ENCODE data around the gene TTYH3. TPM values are rescaled to one million over a fixed set of nuclear protein-coding genes. Genes with fewer than 3 reads are reported as not detected.

Gene TTYH3
- total and polyA plus RNA-seq, 2 of the 8 experiments (the other 6 are each of a cell fraction or from before 2014, with no cell fraction given), result 66.2 to 169 TPM

- WGBS, 2 experiments (ENCODE audit: extremely low coverage in 1 of 2, insufficient coverage in 1 of 2, insufficient read length in 1 of 2, insufficient replicate concordance in 2 of 2, low coverage in 1 of 2, low lambda C conversion rate in 2 of 2, missing lambda C conversion rate in 1 of 2), result 62% methylated on average over 24 of the region's 27 CpGs; no CpG with 5 or more reads in 1 of the 2 experiments
- H3K79me2 ChIP-seq (ENCODE audit: control insufficient read depth in 1 of 2, insufficient read depth in 2 of 2, low read length in 2 of 2), result no peaks in the 10 kb centered on the region
- no peak overlapping the region for H3K4me3 ChIP-seq (ENCODE audit: extremely low read depth in 1 of 4, insufficient read depth in 2 of 4, low read depth in 3 of 4, low read length in 4 of 4)
- no peak overlapping the region; the same call in 1 of the 2 replicates for H2BK20ac ChIP-seq (ENCODE audit: low read length)
- peak overlapping the region; percentile 24; the same call in 1 of the 2 replicates for H3K18ac ChIP-seq (ENCODE audit: extremely low read depth, low read length)
- H3K56ac ChIP-seq (replicated peaks; ENCODE audit: insufficient read length, low read depth, low read length), result no peak overlapping the region
- no peak overlapping the region for H3K23ac ChIP-seq (ENCODE audit: insufficient read length)
- CTCF ChIA-PET (ENCODE audit: partially characterized antibody), result interaction anchor here (0.7 to 5.4 kb wide), 32 partner anchors 9 to 748 kb away, joined by 3 to 59 read pairs (median 5); no protein-coding TSS in a partner anchor
- no peaks in the 10 kb centered on the region for H3K23me2 ChIP-seq (ENCODE audit: low read depth, low read length)
- no peaks in the 10 kb centered on the region for H3K4me1 ChIP-seq (replicated peaks in 1 of 4; ENCODE audit: control insufficient read depth in 3 of 4, insufficient read depth in 4 of 4, low read length in 3 of 4)
- no peaks in the 10 kb centered on the region; a peak in 1 of 4 replicates for H3K9me3 ChIP-seq (ENCODE audit: insufficient read depth in 2 of 2, low read depth in 1 of 2, low read length in 1 of 2)
- H3K4ac ChIP-seq (replicated peaks; ENCODE audit: insufficient read length, low read depth, low read length), result no peak overlapping the region
- H4K20me1 ChIP-seq (replicated peaks in 1 of 2; ENCODE audit: control insufficient read depth in 1 of 2, insufficient read depth in 2 of 2, low read length in 2 of 2), result no peaks in the 10 kb centered on the region
- H3K79me1 ChIP-seq (ENCODE audit: low read depth, low read length), result no peaks in the 10 kb centered on the region
- H3K9ac ChIP-seq (replicated peaks in 1 of 4; ENCODE audit: extremely low read depth in 1 of 4, low read depth in 3 of 4, low read length in 3 of 4), result no peak overlapping the region
- no peak overlapping the region for H2BK120ac ChIP-seq (replicated peaks; ENCODE audit: low read depth, low read length)
- peak overlapping the region; percentile 42 for H4K91ac ChIP-seq (replicated peaks; ENCODE audit: insufficient read length, low read length)
- H4K8ac ChIP-seq (ENCODE audit: extremely low read depth, insufficient read depth, low read length), result peak overlapping the region; percentile 62; the same call in 1 of the 2 replicates
- no peak overlapping the region for H4K5ac ChIP-seq (ENCODE audit: insufficient read length, low read depth, low read length)
- H3K27ac ChIP-seq (ENCODE audit: low read depth, low read length), result no peak overlapping the region
- peak overlapping the region; percentile 56; the same call in 1 of the 2 replicates for H2AFZ ChIP-seq (ENCODE audit: low read length)
- FAIRE-seq (no peak), DNase-seq (ENCODE audit: low read depth in 1 of 2, low spot score in 2 of 2) (peak; percentile 46 to 95)
- H2AK5ac ChIP-seq (ENCODE audit: low read depth, low read length), result no peak overlapping the region
- peak overlapping the region; percentile 72; the same call in 1 of the 2 replicates for H2BK15ac ChIP-seq (ENCODE audit: low read length)
- H3K4me2 ChIP-seq (ENCODE audit: insufficient read depth in 1 of 2, low read depth in 2 of 2, low read length in 2 of 2), result no peak overlapping the region
- H2BK5ac ChIP-seq (ENCODE audit: low read depth, low read length), result no peak overlapping the region
- POLR2A ChIA-PET (ENCODE audit: partially characterized antibody), result interaction anchor here (0.6 to 1.3 kb wide), 2 partner anchors 8 to 128 kb away, joined by 3 to 6 read pairs; no protein-coding TSS in a partner anchor
- peak overlapping the region; percentile 55; the same call in 1 of the 2 replicates for H2BK12ac ChIP-seq (ENCODE audit: low read depth, low read length)
- H3K27me3 ChIP-seq (replicated peaks in 1 of 4; ENCODE audit: control insufficient read depth in 3 of 4, extremely low read depth in 1 of 4, insufficient read depth in 3 of 4, low read length in 3 of 4), result no peaks in the 10 kb centered on the region; a peak in 1 of 7 replicates
- no peak overlapping the region for H3K14ac ChIP-seq (ENCODE audit: insufficient read length)
- no peaks in the 10 kb centered on the region for H3K36me3 ChIP-seq (ENCODE audit: control insufficient read depth in 2 of 4, insufficient read depth in 4 of 4, low read length in 3 of 4)
- TF ChIP-seq CHD2 (IDR thresholded peaks at IDR 0.05; ENCODE audit: low read length), result no peak
- TF ChIP-seq CTCF (IDR thresholded peaks at IDR 0.05; ENCODE audit: control extremely low read depth in 1 of 3, insufficient read depth in 1 of 3, low read depth in 1 of 3, low read length in 3 of 3), result peak; percentile 85 to 89 (median 86)
- peak; percentile 69 for TF ChIP-seq YY1 (IDR thresholded peaks at IDR 0.05; ENCODE audit: low read depth, low read length)
- peak; percentile 63; the same call in 1 of the 2 replicates for TF ChIP-seq GABPA (IDR thresholded peaks at IDR 0.05; ENCODE audit: borderline replicate concordance, insufficient read depth, low read length)
- TF ChIP-seq RAD21 (IDR thresholded peaks at IDR 0.05 in 1 of 2, conservative IDR thresholded peaks at IDR 0.05 in 1 of 2; ENCODE audit: low read depth in 2 of 2, low read length in 2 of 2), result peak; percentile 84 to 88
These were observed 49.2 kb downstream of the TTYH3 start for GRCh38 chr7:2680792-2681490.

Measured in H1 (cell line).